T-helper 9 cell (primary cell): ENCODE data around the gene MS4A8.

Experiments
- DNase-seq: peaks from one replicate; pipeline ENCODE4 v3.0.0-alpha.2; 2020

MS4A8 gene

GRCh38 chr11:60764879-60765278, 65.5 kb downstream of the MS4A8 start:
- no peak for DNase-seq

DNA sequence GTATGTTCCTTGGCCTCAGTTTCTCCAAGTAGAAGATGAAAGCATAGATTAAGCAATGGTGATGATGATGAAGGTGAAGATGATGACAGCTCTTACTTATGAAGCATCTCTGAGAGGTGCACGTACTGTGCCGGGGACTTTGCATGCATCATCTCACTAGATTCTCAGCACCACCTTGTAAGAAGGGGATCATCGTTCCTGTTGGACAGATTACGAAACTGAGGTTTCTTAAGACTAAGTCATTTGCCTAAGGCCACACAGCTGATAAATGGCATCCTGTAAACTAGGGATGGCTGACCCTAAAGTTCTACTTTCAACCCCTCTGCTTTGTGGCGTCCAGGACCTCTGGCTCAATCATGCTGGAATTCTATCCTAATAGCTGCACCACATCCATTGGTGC, 65.9 kb downstream of the MS4A8 start:
- DNase-seq, result no peak
